Measurements from ENCODE around the gene ZBTB1.

GRCh38 chr14:64465191-64465822 is 39.3 kb upstream of the ZBTB1 start, which contains the start of gene AKAP5:
- TF ChIP-seq POLR2A (IDR thresholded peaks at IDR 0.05), result peak in 1 of 4 donors; percentile 9
- TF ChIP-seq CTCF (IDR thresholded peaks at IDR 0.05), result no peak
